ENCODE data around the gene SAMD11. TPM values are rescaled to one million over a fixed set of nuclear protein-coding genes. Genes with fewer than 3 reads are reported as not detected.

The SAMD11 gene
- total RNA-seq, 4 donors from 2014 or later, result 14.2 to 21.2 (median 17.4) TPM

DNA sequence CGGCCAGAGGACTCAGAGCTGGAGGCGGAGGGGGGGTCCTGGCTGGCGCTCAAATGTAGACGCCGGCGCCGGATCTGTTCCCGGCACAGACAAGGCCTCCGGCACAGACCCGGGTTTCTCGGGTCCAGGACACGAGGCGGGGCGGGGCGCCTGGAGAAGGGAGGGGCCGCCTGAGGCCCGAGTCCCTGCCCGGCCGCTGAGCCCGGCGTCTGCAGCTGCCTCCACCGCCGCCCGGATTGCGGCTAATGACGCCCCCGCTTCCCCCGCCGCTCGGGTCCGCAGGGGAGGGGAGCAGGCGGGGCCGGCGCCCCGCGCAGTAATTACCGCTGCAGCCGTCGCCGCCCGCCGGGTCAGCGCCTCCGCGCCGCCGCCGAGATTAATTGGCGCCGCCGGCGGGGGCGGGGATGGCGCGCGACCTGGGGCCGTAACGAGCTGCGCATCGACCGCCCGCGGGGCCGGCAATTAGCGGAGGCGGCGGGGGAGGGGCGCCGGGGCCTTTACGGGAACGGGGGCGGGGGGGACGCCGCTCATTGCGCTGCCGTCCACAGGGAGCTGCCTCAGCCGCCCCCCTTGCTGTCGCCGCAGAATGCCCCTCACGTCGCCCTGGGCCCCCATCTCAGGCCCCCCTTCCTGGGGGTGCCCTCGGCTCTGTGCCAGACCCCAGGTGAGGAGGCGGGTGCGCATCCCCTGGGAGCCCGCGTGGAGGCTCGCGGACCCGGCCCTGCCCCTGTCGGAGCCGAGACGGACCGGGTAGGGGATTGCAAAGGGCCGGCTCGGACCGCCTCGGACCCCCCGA lies 18.1 kb downstream of the SAMD11 start:
- H3K4me1 ChIP-seq, result peaks cover 0 to 66% (median 45%) of the 10 kb centered on the region in 3 donors
- 0% methylated on average over 1 to 6 of the region's 98 CpGs for WGBS, 2 donors (ENCODE audit: low coverage in 1 of 2)
- H3K36me3 ChIP-seq, result peaks cover 0 to 26% of the 10 kb centered on the region in 2 donors
- ATAC-seq, result peak; percentile 62
- peak overlapping the region; percentile 1 to 47 for H3K4me3 ChIP-seq
- peak overlapping the region in 3 of 4 donors; percentile 67 to 79 (median 78) for H3K27ac ChIP-seq
- H3K9me3 ChIP-seq, result no peaks in the 10 kb centered on the region
- peaks cover 71% of the 10 kb centered on the region for H3K27me3 ChIP-seq
- TF ChIP-seq POLR2AphosphoS5 (IDR thresholded peaks at IDR 0.05) (peak; percentile 21), CTCF (IDR thresholded peaks at IDR 0.05) (no peak)

DNA sequence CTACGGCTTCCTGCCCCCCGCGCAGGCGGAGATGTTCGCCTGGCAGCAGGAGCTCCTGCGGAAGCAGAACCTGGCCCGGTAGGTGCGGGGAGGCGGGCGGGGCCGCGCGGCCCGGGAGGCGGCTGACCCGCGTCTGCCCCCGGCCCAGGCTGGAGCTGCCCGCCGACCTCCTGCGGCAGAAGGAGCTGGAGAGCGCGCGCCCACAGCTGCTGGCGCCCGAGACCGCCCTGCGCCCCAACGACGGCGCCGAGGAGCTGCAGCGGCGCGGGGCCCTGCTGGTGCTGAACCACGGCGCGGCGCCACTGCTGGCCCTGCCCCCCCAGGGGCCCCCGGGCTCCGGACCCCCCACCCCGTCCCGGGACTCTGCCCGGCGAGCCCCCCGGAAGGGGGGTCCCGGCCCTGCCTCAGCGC lies 18.7 kb downstream of the SAMD11 start:
- H3K27ac ChIP-seq, result peak overlapping the region in 3 of 4 donors; percentile 67 to 79 (median 78)
- TF ChIP-seq CTCF (IDR thresholded peaks at IDR 0.05) (no peak), POLR2A (IDR thresholded peaks at IDR 0.05) (no peak), POLR2AphosphoS5 (IDR thresholded peaks at IDR 0.05) (no peak), EP300 (IDR thresholded peaks at IDR 0.05) (no peak)
- H3K36me3 ChIP-seq, result peaks cover 0 to 33% of the 10 kb centered on the region in 2 donors
- H3K27me3 ChIP-seq, result peaks cover 65% of the 10 kb centered on the region
- WGBS, 2 donors (ENCODE audit: low coverage in 1 of 2), result no CpG with 5 or more reads among the region's 48 CpGs
- no peak for ATAC-seq
- no peaks in the 10 kb centered on the region for H3K9me3 ChIP-seq
- H3K4me3 ChIP-seq, result peak overlapping the region in 1 of 2 donors; percentile 47
- peaks cover 0 to 66% (median 45%) of the 10 kb centered on the region in 3 donors for H3K4me1 ChIP-seq

DNA sequence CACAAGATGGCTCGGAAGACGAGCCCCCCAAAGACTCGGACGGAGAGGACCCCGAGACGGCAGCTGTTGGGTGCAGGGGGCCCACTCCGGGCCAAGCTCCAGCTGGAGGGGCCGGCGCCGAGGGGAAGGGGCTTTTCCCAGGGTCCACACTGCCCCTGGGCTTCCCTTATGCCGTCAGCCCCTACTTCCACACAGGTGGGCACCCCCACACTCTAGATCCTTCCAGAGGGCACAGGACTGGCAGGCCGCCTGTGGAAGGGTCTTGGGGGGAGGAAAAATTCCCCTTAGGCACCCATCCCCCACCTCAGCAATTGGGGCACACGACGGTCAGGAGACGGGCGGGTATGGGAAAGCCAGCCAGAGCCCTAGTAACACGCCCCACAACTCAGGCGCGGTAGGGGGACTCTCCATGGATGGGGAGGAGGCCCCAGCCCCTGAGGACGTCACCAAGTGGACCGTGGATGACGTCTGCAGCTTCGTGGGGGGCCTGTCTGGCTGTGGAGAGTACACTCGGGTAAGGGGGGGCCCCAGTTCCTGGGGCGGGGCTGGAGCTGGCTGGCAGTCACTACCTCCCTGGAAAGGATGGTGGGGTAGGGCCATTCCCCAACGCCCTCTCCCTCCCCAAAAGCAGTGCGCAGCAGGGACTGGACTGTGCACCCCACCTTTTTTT lies 19.3 kb downstream of the SAMD11 start:
- Histone ChIP-seq H3K27ac (peak overlapping the region in 3 of 4 donors; percentile 67 to 79 (median 78)), H3K4me3 (peak overlapping the region in 1 of 2 donors; percentile 47), H3K36me3 (peaks cover 0 to 39% of the 10 kb centered on the region in 2 donors), H3K27me3 (peaks cover 59% of the 10 kb centered on the region), H3K4me1 (peaks cover 0 to 66% (median 45%) of the 10 kb centered on the region in 3 donors), H3K9me3 (no peaks in the 10 kb centered on the region)
- ATAC-seq, result peak; percentile 13
- WGBS, 2 donors (ENCODE audit: low coverage in 1 of 2), result 3 to 85% methylated on average over 2 to 6 of the region's 27 CpGs
- TF ChIP-seq EP300 (IDR thresholded peaks at IDR 0.05) (no peak), POLR2AphosphoS5 (IDR thresholded peaks at IDR 0.05) (no peak), CTCF (IDR thresholded peaks at IDR 0.05) (no peak), POLR2A (IDR thresholded peaks at IDR 0.05) (no peak)

- Histone ChIP-seq H3K9me3 (no peaks in the 10 kb centered on the region), H3K36me3 (peaks cover 0 to 46% of the 10 kb centered on the region in 2 donors), H3K4me3 (peak overlapping the region in 1 of 2 donors; percentile 27), H3K27me3 (peaks cover 52% of the 10 kb centered on the region), H3K27ac (peak overlapping the region in 3 of 4 donors; percentile 55 to 67 (median 60)), H3K4me1 (peaks cover 0 to 65% (median 45%) of the 10 kb centered on the region in 3 donors)
- no peak for TF ChIP-seq EP300 (IDR thresholded peaks at IDR 0.05)
- no peak for ATAC-seq
- no CpG with 5 or more reads among the region's 27 CpGs for WGBS, 2 donors (ENCODE audit: low coverage in 1 of 2)
These were observed 20.0 kb downstream of the SAMD11 start for GRCh38 chr1:943545-944340.

All from gastroesophageal sphincter (tissue), 4 donors.